ENCODE results near the gene GLUL. TPM values are rescaled to one million over a fixed set of nuclear protein-coding genes. Genes with fewer than 3 reads are reported as not detected.

Gene GLUL
- total and polyA plus RNA-seq, 2 of the 4 experiments (the other 2 are of a cell fraction): 131 to 385 TPM

DNA sequence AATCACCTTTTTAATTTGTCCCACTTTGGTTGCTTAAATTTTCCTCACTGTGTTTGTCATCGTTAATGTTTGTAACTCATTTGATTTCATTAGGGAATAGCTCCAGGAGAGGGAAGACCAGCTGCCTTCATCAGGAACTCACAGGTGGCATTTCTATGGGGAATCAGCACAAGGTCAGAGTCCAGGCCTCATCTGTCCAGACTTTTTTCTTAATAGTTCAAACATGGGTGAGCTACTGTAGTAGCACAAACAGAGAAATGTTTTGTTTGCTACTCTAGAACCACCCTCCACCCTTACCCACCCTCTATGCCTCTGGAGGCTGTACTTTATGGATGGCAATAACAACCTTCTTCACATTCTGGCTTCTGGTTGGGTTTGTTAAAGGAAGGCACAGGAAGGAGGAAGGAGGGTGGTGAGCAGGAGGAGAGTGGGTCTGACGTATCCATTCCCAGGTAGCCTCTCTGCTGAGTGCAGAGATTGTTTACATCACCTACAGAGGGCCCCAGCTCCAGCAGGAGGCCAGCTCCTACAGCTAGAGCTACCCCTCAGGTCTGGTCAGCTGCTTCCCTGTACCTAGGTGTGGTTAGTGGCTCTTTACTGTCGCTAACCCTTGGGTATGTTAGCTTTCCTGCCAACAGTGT, 17.0 kb upstream of the GLUL start:
- no peak overlapping the region for H4K91ac ChIP-seq (ENCODE audit: insufficient read depth, low read depth, low read length)
- no peak overlapping the region for H3K27ac ChIP-seq (ENCODE audit: insufficient read depth, low read length)
- H3K23ac ChIP-seq (ENCODE audit: low read depth, low read length): no peak overlapping the region
- H3K4me3 ChIP-seq (ENCODE audit: insufficient read depth, low read depth, low read length): no peak overlapping the region
- no peak overlapping the region for H3K4ac ChIP-seq (ENCODE audit: low read depth, low read length)
- DNase-seq (no peak), ATAC-seq (ENCODE audit: low read depth) (no peak)
- no peak overlapping the region for H3K9ac ChIP-seq (ENCODE audit: low read depth, low read length)
- H3K14ac ChIP-seq (replicated peaks; ENCODE audit: low read depth, low read length): no peak overlapping the region
- H3K27me3 ChIP-seq (ENCODE audit: control insufficient read depth, insufficient read depth, low read length): peaks cover 2% of the 10 kb centered on the region; the same call in 1 of the 2 replicates
- WGBS, 2 experiments (ENCODE audit: extremely low coverage in 2 of 2, insufficient read length in 1 of 2): no CpG with 5 or more reads among the region's 3 CpGs
- H2BK15ac ChIP-seq (ENCODE audit: low read depth, low read length): no peak overlapping the region
- H4K5ac ChIP-seq (ENCODE audit: low read depth, low read length): no peak overlapping the region
- H2BK5ac ChIP-seq (ENCODE audit: low read depth, low read length, poor library complexity, severe bottlenecking): no peak overlapping the region
- no peak overlapping the region for H3K56ac ChIP-seq (ENCODE audit: extremely low read depth, insufficient read depth, low read length)
- in situ Hi-C loops (cut with MboI; ENCODE audit: low sequenced_read_pairs): no loop called here
- CTCF ChIA-PET: no interaction called here
- no TSS peak for BruUV-seq (replicated peaks)
- no peaks in the 10 kb centered on the region for H3K9me3 ChIP-seq (ENCODE audit: control insufficient read depth, insufficient read depth, low read length)
- no peaks in the 10 kb centered on the region for H3K36me3 ChIP-seq (ENCODE audit: control insufficient read depth, insufficient read depth, low read length)
- dilution Hi-C loops (cut with HindIII; ENCODE audit: low sequenced_read_pairs, unreplicated experiment): no loop called here
- H3K79me1 ChIP-seq (ENCODE audit: low read depth in 1 of 2, low read length in 2 of 2): no peaks in the 10 kb centered on the region
- intact Hi-C loops (cut with micrococcal nuclease): no loop called here
- no peak overlapping the region for H2BK20ac ChIP-seq (ENCODE audit: low read depth, low read length)
- TF ChIP-seq, protein P1, sequence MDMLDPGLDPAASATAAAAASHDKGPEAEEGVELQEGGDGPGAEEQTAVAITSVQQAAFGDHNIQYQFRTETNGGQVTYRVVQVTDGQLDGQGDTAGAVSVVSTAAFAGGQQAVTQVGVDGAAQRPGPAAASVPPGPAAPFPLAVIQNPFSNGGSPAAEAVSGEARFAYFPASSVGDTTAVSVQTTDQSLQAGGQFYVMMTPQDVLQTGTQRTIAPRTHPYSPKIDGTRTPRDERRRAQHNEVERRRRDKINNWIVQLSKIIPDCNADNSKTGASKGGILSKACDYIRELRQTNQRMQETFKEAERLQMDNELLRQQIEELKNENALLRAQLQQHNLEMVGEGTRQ (IDR thresholded peaks at IDR 0.05; ENCODE audit: low read depth, low read length): no peak
- TF ChIP-seq CEBPB (IDR thresholded peaks at IDR 0.05; ENCODE audit: low read depth, low read length) (no peak), POLR2A (IDR thresholded peaks at IDR 0.05; ENCODE audit: low read depth, low read length) (no peak), CHD1 (IDR thresholded peaks at IDR 0.05; ENCODE audit: low read depth, low read length) (no peak), MAZ (IDR thresholded peaks at IDR 0.05; ENCODE audit: borderline replicate concordance, low read depth, low read length) (no peak), MAFK (IDR thresholded peaks at IDR 0.05; ENCODE audit: low read depth, low read length) (no peak), MXI1 (IDR thresholded peaks at IDR 0.05; ENCODE audit: borderline replicate concordance, low read depth, low read length) (no peak), RCOR1 (IDR thresholded peaks at IDR 0.05; ENCODE audit: insufficient replicate concordance, low read length) (no peak), SMC3 (IDR thresholded peaks at IDR 0.05; ENCODE audit: low read depth, low read length) (no peak), BHLHE40 (IDR thresholded peaks at IDR 0.05; ENCODE audit: low read depth, low read length) (no peak), RAD21 (IDR thresholded peaks at IDR 0.05; ENCODE audit: low read length) (no peak), RFX5 (IDR thresholded peaks at IDR 0.05; ENCODE audit: low read depth, low read length) (no peak), FOS (IDR thresholded peaks at IDR 0.05; ENCODE audit: low read depth, low read length) (no peak), NFE2L2 (IDR thresholded peaks at IDR 0.05; ENCODE audit: low read depth, low read length) (no peak)
- TF ChIP-seq, protein P2, sequence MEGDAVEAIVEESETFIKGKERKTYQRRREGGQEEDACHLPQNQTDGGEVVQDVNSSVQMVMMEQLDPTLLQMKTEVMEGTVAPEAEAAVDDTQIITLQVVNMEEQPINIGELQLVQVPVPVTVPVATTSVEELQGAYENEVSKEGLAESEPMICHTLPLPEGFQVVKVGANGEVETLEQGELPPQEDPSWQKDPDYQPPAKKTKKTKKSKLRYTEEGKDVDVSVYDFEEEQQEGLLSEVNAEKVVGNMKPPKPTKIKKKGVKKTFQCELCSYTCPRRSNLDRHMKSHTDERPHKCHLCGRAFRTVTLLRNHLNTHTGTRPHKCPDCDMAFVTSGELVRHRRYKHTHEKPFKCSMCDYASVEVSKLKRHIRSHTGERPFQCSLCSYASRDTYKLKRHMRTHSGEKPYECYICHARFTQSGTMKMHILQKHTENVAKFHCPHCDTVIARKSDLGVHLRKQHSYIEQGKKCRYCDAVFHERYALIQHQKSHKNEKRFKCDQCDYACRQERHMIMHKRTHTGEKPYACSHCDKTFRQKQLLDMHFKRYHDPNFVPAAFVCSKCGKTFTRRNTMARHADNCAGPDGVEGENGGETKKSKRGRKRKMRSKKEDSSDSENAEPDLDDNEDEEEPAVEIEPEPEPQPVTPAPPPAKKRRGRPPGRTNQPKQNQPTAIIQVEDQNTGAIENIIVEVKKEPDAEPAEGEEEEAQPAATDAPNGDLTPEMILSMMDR (conservative IDR thresholded peaks at IDR 0.05; ENCODE audit: low read depth, low read length): no peak
- TF ChIP-seq, protein P3, sequence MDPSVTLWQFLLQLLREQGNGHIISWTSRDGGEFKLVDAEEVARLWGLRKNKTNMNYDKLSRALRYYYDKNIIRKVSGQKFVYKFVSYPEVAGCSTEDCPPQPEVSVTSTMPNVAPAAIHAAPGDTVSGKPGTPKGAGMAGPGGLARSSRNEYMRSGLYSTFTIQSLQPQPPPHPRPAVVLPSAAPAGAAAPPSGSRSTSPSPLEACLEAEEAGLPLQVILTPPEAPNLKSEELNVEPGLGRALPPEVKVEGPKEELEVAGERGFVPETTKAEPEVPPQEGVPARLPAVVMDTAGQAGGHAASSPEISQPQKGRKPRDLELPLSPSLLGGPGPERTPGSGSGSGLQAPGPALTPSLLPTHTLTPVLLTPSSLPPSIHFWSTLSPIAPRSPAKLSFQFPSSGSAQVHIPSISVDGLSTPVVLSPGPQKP (IDR thresholded peaks at IDR 0.05; ENCODE audit: borderline replicate concordance, low read depth, low read length): no peak
- H4K20me1 ChIP-seq (ENCODE audit: insufficient read depth, low read length): no peaks in the 10 kb centered on the region
- H3K18ac ChIP-seq (ENCODE audit: low read depth, low read length): no peak overlapping the region
- H3K4me2 ChIP-seq (ENCODE audit: low read depth, low read length): no peak overlapping the region
- no peaks in the 10 kb centered on the region for H3K4me1 ChIP-seq (ENCODE audit: control insufficient read depth, insufficient read depth, low read length)
- H2AK5ac ChIP-seq (ENCODE audit: low read depth, low read length): no peak overlapping the region
- H2BK120ac ChIP-seq (ENCODE audit: low read depth, low read length): no peak overlapping the region
- no peaks in the 10 kb centered on the region for H3K9me1 ChIP-seq (ENCODE audit: insufficient read depth, low read length)
- H2AFZ ChIP-seq (replicated peaks; ENCODE audit: low read length, poor library complexity): no peak overlapping the region
- POLR2A ChIA-PET (ENCODE audit: unreplicated experiment): no interaction called here
- no peak overlapping the region for H4K8ac ChIP-seq (ENCODE audit: low read depth in 2 of 2, low read length in 2 of 2)
- peak overlapping the region; percentile 25 for H2AK9ac ChIP-seq (replicated peaks; ENCODE audit: low read depth, low read length, poor library complexity)
